ENCODE results near the gene PGBD1.

The PGBD1 gene

DNA sequence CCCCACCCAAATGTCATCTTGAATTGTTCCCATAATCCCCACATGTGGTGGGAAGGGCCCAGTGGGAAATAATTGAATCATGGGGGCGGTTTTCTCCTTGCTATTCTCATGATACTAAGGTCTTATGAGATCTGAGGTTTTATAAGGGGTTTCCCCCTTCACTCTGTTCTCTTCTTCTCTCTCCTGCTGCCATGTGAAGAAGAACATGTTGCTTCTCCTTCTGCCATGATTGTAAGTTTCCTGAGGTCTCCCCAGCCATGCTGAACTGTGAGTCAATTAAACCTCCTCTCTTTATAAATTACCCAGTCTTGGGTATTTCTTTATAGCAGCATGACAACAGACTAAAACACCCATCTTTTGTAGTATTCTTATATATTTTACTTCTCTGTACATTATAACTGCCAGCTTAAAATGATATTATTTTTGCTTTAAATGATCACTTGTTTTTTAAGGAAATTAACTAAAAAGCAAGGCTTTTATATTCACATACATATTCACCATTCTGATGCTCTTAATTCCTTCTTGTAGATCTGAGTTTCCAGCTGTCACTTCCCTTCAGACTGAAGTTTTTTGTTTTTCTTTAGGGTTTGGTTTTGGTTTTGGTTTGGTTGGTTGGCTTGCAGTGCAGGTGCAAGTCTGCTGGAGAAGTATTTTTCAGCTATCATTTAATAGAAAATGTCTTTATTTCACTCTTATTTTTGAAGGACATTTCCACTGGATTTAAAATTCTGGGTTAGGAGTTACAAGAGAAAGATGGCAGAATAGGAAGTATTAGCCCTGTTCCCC is 59.1 kb downstream of the PGBD1 start:
- H2BK120ac ChIP-seq (ENCODE audit: low read depth, low read length) = no peak overlapping the region
- no peak overlapping the region for H2BK15ac ChIP-seq (replicated peaks; ENCODE audit: low read depth)
- no peak overlapping the region for H2BK5ac ChIP-seq (ENCODE audit: low read length)
- no peaks in the 10 kb centered on the region for H3K27me3 ChIP-seq (ENCODE audit: insufficient read depth, low read length, poor library complexity)
- H4K5ac ChIP-seq (ENCODE audit: low read length) = no peak overlapping the region
- no peaks in the 10 kb centered on the region for H3K79me2 ChIP-seq (ENCODE audit: control insufficient read depth, insufficient read depth, low read length)
- H4K8ac ChIP-seq (ENCODE audit: low read depth, low read length) = no peak overlapping the region
- no peaks in the 10 kb centered on the region for H3K36me3 ChIP-seq (ENCODE audit: control insufficient read depth, insufficient read depth, low read length)
- no peak overlapping the region for H3K27ac ChIP-seq (ENCODE audit: low read depth, low read length)
- no peak overlapping the region for H3K18ac ChIP-seq (ENCODE audit: low read length)
- H3K4me2 ChIP-seq (ENCODE audit: low read length) = no peak overlapping the region
- H3K56ac ChIP-seq (ENCODE audit: low read length) = no peak overlapping the region
- no peaks in the 10 kb centered on the region for H3K79me1 ChIP-seq (ENCODE audit: low read length)
- H3K23ac ChIP-seq (ENCODE audit: low read length) = no peak overlapping the region
- peaks cover 2% of the 10 kb centered on the region for H3K4me1 ChIP-seq (ENCODE audit: control insufficient read depth, low read depth, low read length)
- no peak overlapping the region for H3K9ac ChIP-seq (ENCODE audit: low read length)
- no peak overlapping the region for H2AK5ac ChIP-seq (ENCODE audit: low read length)
- WGBS (ENCODE audit: extremely low coverage, insufficient coverage, low lambda C conversion rate) = no CpG with 5 or more reads among the region's 1 CpG
- no peak for DNase-seq
- H3K4ac ChIP-seq (ENCODE audit: low read depth, low read length) = no peak overlapping the region
- no peak overlapping the region for H3K4me3 ChIP-seq (ENCODE audit: low read length)

DNA sequence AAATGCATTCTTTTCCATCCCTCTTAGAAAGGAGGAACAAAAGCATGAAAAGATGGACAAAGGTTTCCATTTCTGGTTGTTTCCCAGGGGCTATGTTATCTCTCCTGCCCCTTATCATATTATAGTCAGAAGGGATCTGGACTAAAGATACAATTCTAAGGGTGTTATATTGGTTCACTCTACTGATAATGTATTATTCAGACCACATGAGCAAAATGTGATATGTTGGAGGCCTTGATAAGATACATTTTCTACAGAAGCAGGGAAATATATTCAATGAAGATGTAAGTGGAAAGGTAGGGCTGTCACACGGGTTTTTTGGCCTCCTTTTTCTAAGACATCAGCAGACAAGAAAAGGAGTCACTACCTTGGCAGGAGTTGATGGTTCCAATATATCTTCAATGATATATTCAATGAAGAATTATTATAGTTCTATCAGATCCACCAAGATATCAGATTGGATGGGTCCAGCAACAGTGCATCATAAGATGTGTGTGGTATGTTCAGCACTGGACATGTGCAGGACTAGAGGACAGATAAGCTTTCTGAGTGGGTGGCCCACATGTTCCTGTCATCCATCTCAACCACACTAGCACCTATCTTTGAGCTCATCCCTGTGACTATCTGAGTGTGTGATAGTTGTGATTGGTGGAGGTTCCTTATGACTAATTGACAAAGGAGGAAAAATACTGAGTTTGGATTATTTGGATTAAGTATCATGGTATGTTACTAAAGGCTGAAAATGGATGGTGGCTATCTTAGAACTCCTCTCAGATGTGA is 62.7 kb downstream of the PGBD1 start:
- H2BK120ac ChIP-seq (ENCODE audit: low read depth, low read length) = no peak overlapping the region
- H4K5ac ChIP-seq (ENCODE audit: low read length) = no peak overlapping the region
- no peak overlapping the region for H3K23ac ChIP-seq (ENCODE audit: low read length)
- H3K4me1 ChIP-seq (ENCODE audit: control insufficient read depth, low read depth, low read length) = no peaks in the 10 kb centered on the region
- no peak overlapping the region for H3K18ac ChIP-seq (ENCODE audit: low read length)
- H3K4me2 ChIP-seq (ENCODE audit: low read length) = no peak overlapping the region
- H2AK5ac ChIP-seq (ENCODE audit: low read length) = no peak overlapping the region
- no CpG with 5 or more reads among the region's 1 CpG for WGBS (ENCODE audit: extremely low coverage, insufficient coverage, low lambda C conversion rate)
- H3K27me3 ChIP-seq (ENCODE audit: insufficient read depth, low read length, poor library complexity) = no peaks in the 10 kb centered on the region
- no peak overlapping the region for H3K4ac ChIP-seq (ENCODE audit: low read depth, low read length)
- no peaks in the 10 kb centered on the region for H3K36me3 ChIP-seq (ENCODE audit: control insufficient read depth, insufficient read depth, low read length)
- no peak overlapping the region for H3K9ac ChIP-seq (ENCODE audit: low read length)
- H3K56ac ChIP-seq (ENCODE audit: low read length) = no peak overlapping the region
- no peak overlapping the region for H3K27ac ChIP-seq (ENCODE audit: low read depth, low read length)
- no peaks in the 10 kb centered on the region for H3K79me2 ChIP-seq (ENCODE audit: control insufficient read depth, insufficient read depth, low read length)
- H2BK5ac ChIP-seq (ENCODE audit: low read length) = no peak overlapping the region
- no peak overlapping the region for H4K8ac ChIP-seq (ENCODE audit: low read depth, low read length)
- no peak overlapping the region for H3K4me3 ChIP-seq (ENCODE audit: low read length)
- no peak overlapping the region for H2BK15ac ChIP-seq (replicated peaks; ENCODE audit: low read depth)
- DNase-seq = no peak
- H3K79me1 ChIP-seq (ENCODE audit: low read length) = no peaks in the 10 kb centered on the region

DNA sequence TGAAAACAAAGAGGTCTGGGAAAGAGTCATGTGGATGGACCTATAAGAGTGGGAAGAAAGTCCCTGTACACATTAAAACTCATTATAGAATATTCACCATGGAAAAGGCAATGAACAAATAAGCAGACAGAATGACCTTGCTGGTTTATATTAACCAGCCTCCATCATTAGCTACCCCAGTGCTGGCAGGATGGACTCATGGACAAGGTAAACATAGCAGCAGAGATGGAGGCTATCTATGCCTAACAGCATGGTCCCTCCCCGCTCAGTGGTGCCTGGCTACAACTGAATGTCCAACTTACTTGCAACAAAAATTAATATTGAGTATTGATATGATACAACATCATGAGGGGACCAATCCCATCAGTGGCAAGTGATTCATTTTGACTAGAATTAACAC is 63.8 kb downstream of the PGBD1 start:
- Histone ChIP-seq H3K9ac (ENCODE audit: low read length) (no peak overlapping the region), H3K79me2 (ENCODE audit: control insufficient read depth, insufficient read depth, low read length) (peaks cover under 1% of the 10 kb centered on the region), H3K36me3 (ENCODE audit: control insufficient read depth, insufficient read depth, low read length) (no peaks in the 10 kb centered on the region), H4K8ac (ENCODE audit: low read depth, low read length) (no peak overlapping the region), H4K5ac (ENCODE audit: low read length) (no peak overlapping the region), H3K4me1 (ENCODE audit: control insufficient read depth, low read depth, low read length) (no peaks in the 10 kb centered on the region), H3K23ac (ENCODE audit: low read length) (no peak overlapping the region), H2BK5ac (ENCODE audit: low read length) (no peak overlapping the region), H3K4me2 (ENCODE audit: low read length) (no peak overlapping the region), H2BK15ac (replicated peaks; ENCODE audit: low read depth) (no peak overlapping the region), H3K4ac (ENCODE audit: low read depth, low read length) (no peak overlapping the region), H2BK120ac (ENCODE audit: low read depth, low read length) (no peak overlapping the region), H3K56ac (ENCODE audit: low read length) (no peak overlapping the region), H3K18ac (ENCODE audit: low read length) (no peak overlapping the region), H3K4me3 (ENCODE audit: low read length) (no peak overlapping the region), H3K27ac (ENCODE audit: low read depth, low read length) (no peak overlapping the region), H3K27me3 (ENCODE audit: insufficient read depth, low read length, poor library complexity) (no peaks in the 10 kb centered on the region), H2AK5ac (ENCODE audit: low read length) (no peak overlapping the region), H3K79me1 (ENCODE audit: low read length) (no peaks in the 10 kb centered on the region)
- WGBS (ENCODE audit: extremely low coverage, insufficient coverage, low lambda C conversion rate) = no CpG with 5 or more reads among the region's 1 CpG
- DNase-seq = no peak

DNA sequence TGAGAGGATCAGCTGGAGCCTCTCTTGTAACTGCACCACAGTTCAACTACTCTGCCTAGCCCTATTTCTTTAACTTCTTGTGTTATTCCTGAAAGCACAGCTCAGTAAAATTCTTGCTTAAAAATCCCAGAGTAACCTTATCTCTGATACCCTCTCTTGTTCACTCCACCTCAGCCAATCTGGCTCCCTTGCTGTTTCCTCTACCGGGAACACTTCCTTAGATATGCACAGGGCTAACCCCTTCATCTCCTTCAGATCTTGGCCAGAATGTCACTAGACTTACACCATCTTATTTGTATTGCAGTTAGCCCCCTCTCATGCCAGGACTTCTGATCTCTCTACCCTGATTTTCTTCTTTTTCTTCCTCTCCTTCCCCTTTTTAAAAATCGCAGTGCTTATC is 65.7 kb downstream of the PGBD1 start:
- no peak overlapping the region for H4K5ac ChIP-seq (ENCODE audit: low read length)
- H3K23ac ChIP-seq (ENCODE audit: low read length) = no peak overlapping the region
- no peak overlapping the region for H2BK5ac ChIP-seq (ENCODE audit: low read length)
- H3K27me3 ChIP-seq (ENCODE audit: insufficient read depth, low read length, poor library complexity) = no peaks in the 10 kb centered on the region
- H3K36me3 ChIP-seq (ENCODE audit: control insufficient read depth, insufficient read depth, low read length) = no peaks in the 10 kb centered on the region
- no peak overlapping the region for H2AK5ac ChIP-seq (ENCODE audit: low read length)
- no peak overlapping the region for H3K4me2 ChIP-seq (ENCODE audit: low read length)
- H2BK120ac ChIP-seq (ENCODE audit: low read depth, low read length) = no peak overlapping the region
- no peak overlapping the region for H3K9ac ChIP-seq (ENCODE audit: low read length)
- no CpG with 5 or more reads among the region's 2 CpGs for WGBS (ENCODE audit: extremely low coverage, insufficient coverage, low lambda C conversion rate)
- peaks cover 9% of the 10 kb centered on the region for H3K79me2 ChIP-seq (ENCODE audit: control insufficient read depth, insufficient read depth, low read length)
- H3K79me1 ChIP-seq (ENCODE audit: low read length) = peaks cover 4% of the 10 kb centered on the region
- no peaks in the 10 kb centered on the region for H3K4me1 ChIP-seq (ENCODE audit: control insufficient read depth, low read depth, low read length)
- no peak overlapping the region for H3K18ac ChIP-seq (ENCODE audit: low read length)
- no peak overlapping the region for H3K56ac ChIP-seq (ENCODE audit: low read length)
- H2BK15ac ChIP-seq (replicated peaks; ENCODE audit: low read depth) = no peak overlapping the region
- DNase-seq = peak; percentile 25
- no peak overlapping the region for H4K8ac ChIP-seq (ENCODE audit: low read depth, low read length)
- no peak overlapping the region for H3K4me3 ChIP-seq (ENCODE audit: low read length)
- H3K27ac ChIP-seq (ENCODE audit: low read depth, low read length) = no peak overlapping the region
- H3K4ac ChIP-seq (ENCODE audit: low read depth, low read length) = no peak overlapping the region

DNA sequence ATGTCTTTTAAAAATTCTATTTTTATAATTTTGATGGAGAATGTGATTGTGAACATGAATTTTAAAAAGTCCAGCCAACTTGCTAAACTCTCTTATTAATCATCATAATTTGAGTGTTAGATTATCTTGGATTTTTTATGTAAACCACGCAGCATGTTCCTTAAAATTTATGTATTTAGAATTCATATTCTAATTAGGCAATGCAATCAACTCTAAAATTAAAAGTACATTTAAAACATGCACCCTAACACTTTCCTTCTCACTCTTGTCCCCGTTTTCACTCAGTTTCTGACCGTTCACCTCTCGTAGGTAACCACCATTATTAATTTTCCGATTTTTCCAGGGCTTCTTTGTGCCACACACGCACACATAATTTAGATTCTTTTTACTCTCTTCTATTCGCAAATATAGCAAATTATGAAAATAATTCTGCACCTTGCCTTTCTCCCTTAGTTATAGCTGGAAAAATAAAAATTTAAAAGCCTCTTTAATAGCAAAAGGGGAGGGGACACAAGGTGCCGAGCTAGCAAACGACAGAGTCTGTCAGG is 68.0 kb downstream of the PGBD1 start:
- Histone ChIP-seq H3K79me1 (ENCODE audit: low read length) (peaks cover 5% of the 10 kb centered on the region), H3K79me2 (ENCODE audit: control insufficient read depth, insufficient read depth, low read length) (peaks cover 12% of the 10 kb centered on the region), H3K56ac (ENCODE audit: low read length) (no peak overlapping the region), H3K9ac (ENCODE audit: low read length) (peak overlapping the region; percentile 14), H3K23ac (ENCODE audit: low read length) (no peak overlapping the region), H3K4ac (ENCODE audit: low read depth, low read length) (no peak overlapping the region), H4K8ac (ENCODE audit: low read depth, low read length) (no peak overlapping the region), H3K36me3 (ENCODE audit: control insufficient read depth, insufficient read depth, low read length) (no peaks in the 10 kb centered on the region), H2BK5ac (ENCODE audit: low read length) (no peak overlapping the region), H4K5ac (ENCODE audit: low read length) (no peak overlapping the region), H2AK5ac (ENCODE audit: low read length) (no peak overlapping the region), H3K18ac (ENCODE audit: low read length) (no peak overlapping the region), H2BK15ac (replicated peaks; ENCODE audit: low read depth) (peak overlapping the region; percentile 85), H3K27ac (ENCODE audit: low read depth, low read length) (no peak overlapping the region), H3K27me3 (ENCODE audit: insufficient read depth, low read length, poor library complexity) (no peaks in the 10 kb centered on the region), H3K4me3 (ENCODE audit: low read length) (peak overlapping the region; percentile 37), H2BK120ac (ENCODE audit: low read depth, low read length) (no peak overlapping the region), H3K4me2 (ENCODE audit: low read length) (peak overlapping the region; percentile 19), H3K4me1 (ENCODE audit: control insufficient read depth, low read depth, low read length) (no peaks in the 10 kb centered on the region)
- no peak for DNase-seq
- no CpG with 5 or more reads among the region's 9 CpGs for WGBS (ENCODE audit: extremely low coverage, insufficient coverage, low lambda C conversion rate)

Measured in mesendoderm (in vitro differentiated cells).